WTC11 (cell line): Measurements from ENCODE around the gene HBM.
"Not testable (repeated sequence)": the region's sequence is repeated elsewhere in the genome, so short reads cannot be mapped to it uniquely, and the experiment has no call there.

Experiments
- ATF2 ChIP-seq: sonication (generic); formaldehyde crosslinking; IDR thresholded peaks from 2 replicates; pipeline ENCODE4 v1.8.1; 2022; ENCODE audit warnings: low read depth, missing genetic modification reagents, borderline replicate concordance
- CTCF ChIP-seq: fragments of 200-600 bp; IDR thresholded peaks from 2 replicates; pipeline ENCODE4 v1.8.0; 2022; ENCODE audit warnings: antibody characterized with exemption
- ZNF317 ChIP-seq: sonication (generic); formaldehyde crosslinking; IDR thresholded peaks from 2 replicates; pipeline ENCODE4 v1.8.1; 2023; ENCODE audit warnings: low read depth, mild to moderate bottlenecking, moderate library complexity, missing genetic modification reagents, borderline replicate concordance

- not testable (repeated sequence) for TF ChIP-seq ATF2, CTCF, ZNF317
These were observed 11.0 kb downstream of the HBM start, which contains the start of gene HBA1 for GRCh38 chr16:176477-177382.
